Common myeloid progenitor, CD34-positive (primary cell): ENCODE measurements around the gene CDC42BPB.

Source experiments
- CTCF ChIA-PET: fragments of 350-600 bp; sonication (Branson Sonifier 250); formaldehyde crosslinking; loops from one replicate; lab custom pipeline; 2021; ENCODE audit warnings: antibody characterized with exemption; lab: Charles Lee
- POLR2A ChIA-PET: fragments of 350-600 bp; sonication (Branson Sonifier 250); formaldehyde crosslinking; loops from one replicate; lab custom pipeline; 2021; ENCODE audit warnings: antibody characterized with exemption; lab: Charles Lee
- DNase-seq, 3 donors: peaks; one replicate each; pipeline versions ENCODE4 v3.0.0 to v3.0.0-alpha.2; 2013
- H3K27ac ChIP-seq, 2 experiments: 1 replicate in 1 of 2; 2 replicates in 1 of 2; pipeline ENCODE4 v1.7.0; 2013; ENCODE audit warnings: inconsistent platforms in 2 of 2, low read length in 2 of 2, mild to moderate bottlenecking in 2 of 2, low read depth in 1 of 2, moderate library complexity in 1 of 2; ENCODE audit not compliant: severe bottlenecking in 2 of 2, insufficient read depth in 1 of 2, poor library complexity in 1 of 2
- H3K27me3 ChIP-seq, 5 experiments: replicated peaks in 2 of 5; 1 replicate in 3 of 5; 2 replicates in 2 of 5; pipeline versions ENCODE4 v1.6.1 to v1.7.0; 2013; ENCODE audit warnings: low read length in 4 of 5, mild to moderate bottlenecking in 2 of 5, moderate library complexity in 2 of 5, inconsistent platforms in 1 of 5; ENCODE audit not compliant: insufficient read depth in 5 of 5, control insufficient read depth in 4 of 5
- H3K36me3 ChIP-seq, 4 experiments: 1 replicate in 2 of 4; 2 replicates in 2 of 4; pipeline versions ENCODE4 v1.6.1 to v1.7.0; 2013; ENCODE audit warnings: low read length in 3 of 4, control low read depth in 1 of 4, mild to moderate bottlenecking in 1 of 4; ENCODE audit not compliant: control insufficient read depth in 4 of 4, insufficient read depth in 4 of 4
- H3K4me1 ChIP-seq, 4 experiments: 1 replicate in 3 of 4; 2 replicates in 1 of 4; pipeline versions ENCODE4 v1.6.1 to v1.7.1; 2013; ENCODE audit warnings: low read length in 3 of 4, mild to moderate bottlenecking in 3 of 4, control low read depth in 1 of 4, inconsistent platforms in 1 of 4, moderate library complexity in 1 of 4; ENCODE audit not compliant: control insufficient read depth in 4 of 4, insufficient read depth in 4 of 4; ENCODE audit errors: control extremely low read depth in 1 of 4
- H3K4me3 ChIP-seq, 7 experiments: 1 replicate in 4 of 7; 2 replicates in 3 of 7; pipeline versions ENCODE4 v1.5.1 to v1.7.0; 2013; ENCODE audit warnings: mild to moderate bottlenecking in 7 of 7, low read length in 6 of 7, moderate library complexity in 6 of 7, inconsistent platforms in 2 of 7, low read depth in 2 of 7, control low read depth in 1 of 7; ENCODE audit not compliant: insufficient read depth in 4 of 7, control insufficient read depth in 1 of 7; ENCODE audit errors: extremely low read depth in 1 of 7
- H3K9me3 ChIP-seq, 5 experiments: 1 replicate in 4 of 5; 2 replicates in 1 of 5; pipeline versions ENCODE4 v1.6.1 to v1.7.1; 2013; ENCODE audit warnings: low read length in 4 of 5, mild to moderate bottlenecking in 2 of 5, inconsistent platforms in 1 of 5, low read depth in 1 of 5, moderate library complexity in 1 of 5; ENCODE audit not compliant: control insufficient read depth in 4 of 5, insufficient read depth in 2 of 5; ENCODE audit errors: control extremely low read depth in 1 of 5
- WGBS: methylation state at CpG from one replicate; pipeline ENCODE4 v1.1.5; 2013; ENCODE audit not compliant: insufficient coverage; 5-methylcytosine and 5-hydroxymethylcytosine counted together

Gene CDC42BPB

GRCh38 chr14:102914474-102915291 lies 142.7 kb downstream of the CDC42BPB start:
- no peaks in the 10 kb centered on the region for H3K27me3 ChIP-seq
- no peak overlapping the region for H3K4me3 ChIP-seq
- H3K27ac ChIP-seq = no peak overlapping the region
- CTCF ChIA-PET = interaction anchor here (0.9 to 1.6 kb wide), 4 partner anchors 21 to 220 kb away, joined by 3 to 5 read pairs (median 4); no protein-coding TSS in a partner anchor
- no peak for DNase-seq
- WGBS = 95% methylated on average over 25 of the region's 26 CpGs
- H3K4me1 ChIP-seq = peaks cover 0 to 11% (median 2%) of the 10 kb centered on the region in 4 experiments
- H3K9me3 ChIP-seq = no peaks in the 10 kb centered on the region
- H3K36me3 ChIP-seq = peaks cover 0 to 4% (median 0%) of the 10 kb centered on the region in 4 experiments
- POLR2A ChIA-PET = no interaction called here

- Histone ChIP-seq H3K36me3 (peaks cover 0 to 4% (median 0%) of the 10 kb centered on the region in 4 experiments), H3K4me3 (no peak overlapping the region), H3K9me3 (no peaks in the 10 kb centered on the region), H3K4me1 (peaks cover 0 to 11% (median 2%) of the 10 kb centered on the region in 4 experiments), H3K27me3 (no peaks in the 10 kb centered on the region), H3K27ac (no peak overlapping the region)
- 97% methylated on average over 21 of the region's 28 CpGs for WGBS
- ChIA-PET CTCF (interaction anchor here (1.0 to 1.4 kb wide), 3 partner anchors 11 to 220 kb away, joined by 3 to 4 read pairs (median 4); no protein-coding TSS in a partner anchor), POLR2A (no interaction called here)
- no peak for DNase-seq
Measured at GRCh38 chr14:102913341-102914211, 143.8 kb downstream of the CDC42BPB start.

- DNase-seq = no peak
- peaks cover 0 to 5% (median 0%) of the 10 kb centered on the region in 4 experiments for H3K4me1 ChIP-seq
- ChIA-PET CTCF (interaction anchor here (1.1 to 1.4 kb wide), 3 partner anchors 11 to 217 kb away, joined by 3 to 4 read pairs (median 3); no protein-coding TSS in a partner anchor), POLR2A (interaction anchor here (0.7 kb wide), 1 partner anchor 75 kb away, joined by 3 read pairs; no protein-coding TSS in a partner anchor)
- H3K4me3 ChIP-seq = no peak overlapping the region
- H3K36me3 ChIP-seq = peaks cover 0 to 9% (median 5%) of the 10 kb centered on the region in 4 experiments
- WGBS = 94% methylated on average over 20 of the region's 21 CpGs
- H3K27ac ChIP-seq = no peak overlapping the region
- no peaks in the 10 kb centered on the region for H3K9me3 ChIP-seq
- H3K27me3 ChIP-seq = no peaks in the 10 kb centered on the region
Measured at GRCh38 chr14:102911991-102912761, 145.2 kb downstream of the CDC42BPB start.

- Histone ChIP-seq H3K27me3 (no peaks in the 10 kb centered on the region), H3K4me3 (no peak overlapping the region), H3K9me3 (no peaks in the 10 kb centered on the region), H3K4me1 (peaks cover 0 to 3% (median 0%) of the 10 kb centered on the region in 4 experiments), H3K27ac (no peak overlapping the region), H3K36me3 (peaks cover 0 to 15% (median 9%) of the 10 kb centered on the region in 4 experiments)
- ChIA-PET POLR2A (interaction anchor here (0.7 kb wide), 1 partner anchor 76 kb away, joined by 3 read pairs; no protein-coding TSS in a partner anchor), CTCF (interaction anchor here (1.1 kb wide), 1 partner anchor 10 kb away, joined by 3 read pairs; no protein-coding TSS in a partner anchor)
- DNase-seq = no peak
- WGBS = 96% methylated on average over 19 of the region's 19 CpGs
Measured at GRCh38 chr14:102911541-102911951, 145.8 kb downstream of the CDC42BPB start.

GRCh38 chr14:102910442-102910841 lies 146.9 kb downstream of the CDC42BPB start:
- CTCF ChIA-PET = interaction anchor here (1.2 kb wide), 1 partner anchor 215 kb away, joined by 3 read pairs; no protein-coding TSS in a partner anchor
- POLR2A ChIA-PET = no interaction called here
- H3K36me3 ChIP-seq = peaks cover 0 to 23% (median 13%) of the 10 kb centered on the region in 4 experiments
- no peaks in the 10 kb centered on the region for H3K9me3 ChIP-seq
- no peak for DNase-seq
- H3K4me3 ChIP-seq = no peak overlapping the region
- H3K4me1 ChIP-seq = peaks cover 0 to 3% (median 0%) of the 10 kb centered on the region in 4 experiments
- H3K27ac ChIP-seq = no peak overlapping the region
- 95% methylated on average over 20 of the region's 21 CpGs for WGBS
- no peaks in the 10 kb centered on the region for H3K27me3 ChIP-seq

DNA sequence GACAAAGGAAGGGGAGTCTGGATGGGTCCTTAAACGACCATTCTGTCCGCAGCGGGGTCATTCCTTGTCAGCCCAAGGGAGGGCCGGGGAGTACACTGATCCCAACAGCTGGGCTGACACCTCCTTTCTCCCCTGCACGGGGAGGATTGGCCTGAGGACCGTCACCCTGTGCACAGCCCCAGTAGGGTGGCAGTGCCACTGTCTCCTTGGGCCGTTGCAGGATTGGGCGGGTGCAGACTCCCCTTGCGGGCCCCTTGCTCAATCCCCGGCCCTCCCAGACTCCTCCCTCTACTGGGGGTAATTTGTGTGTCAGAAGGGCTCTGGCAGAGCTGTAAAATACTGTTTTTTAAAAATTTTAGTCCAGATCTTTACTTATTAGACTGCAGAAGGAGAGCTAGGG lies 147.4 kb downstream of the CDC42BPB start:
- no peak for DNase-seq
- H3K4me3 ChIP-seq = no peak overlapping the region
- ChIA-PET POLR2A (no interaction called here), CTCF (interaction anchor here (1.2 kb wide), 1 partner anchor 215 kb away, joined by 3 read pairs; no protein-coding TSS in a partner anchor)
- H3K4me1 ChIP-seq = peaks cover 0 to 3% (median 0%) of the 10 kb centered on the region in 4 experiments
- 95% methylated on average over 8 of the region's 10 CpGs for WGBS
- H3K36me3 ChIP-seq = peaks cover 0 to 29% (median 17%) of the 10 kb centered on the region in 4 experiments
- no peaks in the 10 kb centered on the region for H3K27me3 ChIP-seq
- no peak overlapping the region for H3K27ac ChIP-seq
- no peaks in the 10 kb centered on the region for H3K9me3 ChIP-seq
